ENCODE data around the gene WNT8B. TPM values are rescaled to one million over a fixed set of nuclear protein-coding genes. Genes with fewer than 3 reads are reported as not detected.

The WNT8B gene
- total RNA-seq, 1 experiment from 2014 or later, result not detected

- no TSS peak for BruUV-seq (replicated peaks)
- Mint-ChIP-seq H3K27me3 (ENCODE audit: unreplicated experiment) (peaks cover 21% of the 10 kb centered on the region), H3K4me3 (ENCODE audit: low read depth, unreplicated experiment) (no peak overlapping the region), H3K27ac (ENCODE audit: unreplicated experiment) (no peak overlapping the region), H3K4me1 (ENCODE audit: low read depth, unreplicated experiment) (no peaks in the 10 kb centered on the region), H3K36me3 (ENCODE audit: insufficient read depth, unreplicated experiment) (peaks cover 8% of the 10 kb centered on the region), H3K9me3 (ENCODE audit: low read depth, unreplicated experiment) (no peaks in the 10 kb centered on the region)
- no peak for DNase-seq
- no peak for TF ChIP-seq CTCF (IDR thresholded peaks at IDR 0.05; ENCODE audit: unreplicated experiment)
- CTCF ChIA-PET, result no interaction called here
- intact Hi-C loops (cut with micrococcal nuclease; ENCODE audit: unreplicated experiment), result no loop called here
These were observed 23.1 kb downstream of the WNT8B start for GRCh38 chr10:100485801-100486495.

GRCh38 chr10:100487529-100487928 is 24.7 kb downstream of the WNT8B start:
- Mint-ChIP-seq H3K36me3 (ENCODE audit: insufficient read depth, unreplicated experiment) (peaks cover 1% of the 10 kb centered on the region), H3K9me3 (ENCODE audit: low read depth, unreplicated experiment) (no peaks in the 10 kb centered on the region), H3K4me3 (ENCODE audit: low read depth, unreplicated experiment) (no peak overlapping the region), H3K27me3 (ENCODE audit: unreplicated experiment) (peaks cover 11% of the 10 kb centered on the region), H3K4me1 (ENCODE audit: low read depth, unreplicated experiment) (no peaks in the 10 kb centered on the region), H3K27ac (ENCODE audit: unreplicated experiment) (no peak overlapping the region)
- BruUV-seq (replicated peaks), result no TSS peak
- intact Hi-C loops (cut with micrococcal nuclease; ENCODE audit: unreplicated experiment), result no loop called here
- DNase-seq, result no peak
- CTCF ChIA-PET, result no interaction called here
- TF ChIP-seq CTCF (IDR thresholded peaks at IDR 0.05; ENCODE audit: unreplicated experiment), result no peak

GRCh38 chr10:100489396-100489795 is 26.6 kb downstream of the WNT8B start:
- Mint-ChIP-seq H3K9me3 (ENCODE audit: low read depth, unreplicated experiment) (no peaks in the 10 kb centered on the region), H3K27ac (ENCODE audit: unreplicated experiment) (no peak overlapping the region), H3K27me3 (ENCODE audit: unreplicated experiment) (no peaks in the 10 kb centered on the region), H3K4me3 (ENCODE audit: low read depth, unreplicated experiment) (no peak overlapping the region), H3K4me1 (ENCODE audit: low read depth, unreplicated experiment) (no peaks in the 10 kb centered on the region), H3K36me3 (ENCODE audit: insufficient read depth, unreplicated experiment) (no peaks in the 10 kb centered on the region)
- no TSS peak for BruUV-seq (replicated peaks)
- DNase-seq, result no peak
- TF ChIP-seq CTCF (IDR thresholded peaks at IDR 0.05; ENCODE audit: unreplicated experiment), result no peak
- CTCF ChIA-PET, result no interaction called here
- intact Hi-C loops (cut with micrococcal nuclease; ENCODE audit: unreplicated experiment), result no loop called here

GRCh38 chr10:100490531-100490930 is 27.7 kb downstream of the WNT8B start:
- H3K36me3 Mint-ChIP-seq (ENCODE audit: insufficient read depth, unreplicated experiment), result no peaks in the 10 kb centered on the region
- H3K4me1 Mint-ChIP-seq (ENCODE audit: low read depth, unreplicated experiment), result no peaks in the 10 kb centered on the region
- BruUV-seq (replicated peaks), result no TSS peak
- CTCF ChIA-PET, result no interaction called here
- DNase-seq, result no peak
- no peak overlapping the region for H3K4me3 Mint-ChIP-seq (ENCODE audit: low read depth, unreplicated experiment)
- no peak overlapping the region for H3K27ac Mint-ChIP-seq (ENCODE audit: unreplicated experiment)
- intact Hi-C loops (cut with micrococcal nuclease; ENCODE audit: unreplicated experiment), result no loop called here
- no peaks in the 10 kb centered on the region for H3K27me3 Mint-ChIP-seq (ENCODE audit: unreplicated experiment)
- TF ChIP-seq CTCF (IDR thresholded peaks at IDR 0.05; ENCODE audit: unreplicated experiment), result no peak
- no peaks in the 10 kb centered on the region for H3K9me3 Mint-ChIP-seq (ENCODE audit: low read depth, unreplicated experiment)
